Retinal pigment epithelial cell (primary cell): ENCODE measurements around the gene XG.
"Not testable (repeated sequence)": the region's sequence is repeated elsewhere in the genome, so short reads cannot be mapped to it uniquely, and the experiment has no call there.

Experiments used
- DNase-seq: peaks from one replicate; pipeline ENCODE4 v3.0.0-alpha.2; 2010; ENCODE audit warnings: low read depth
- H3K4me3 ChIP-seq: 2 replicates; pipeline ENCODE4 v1.5.1; 2011; ENCODE audit warnings: mild to moderate bottlenecking, low read length, control low read depth, moderate library complexity
- CTCF ChIP-seq: conservative IDR thresholded peaks from 2 replicates; pipeline ENCODE4 v1.5.1; 2011; ENCODE audit warnings: low read depth, low read length, control low read depth, inconsistent platforms

XG gene

GRCh38 chrX:2774057-2774456 is 22.2 kb downstream of the XG start:
- no peak for TF ChIP-seq CTCF
- H3K4me3 ChIP-seq, result no peak overlapping the region
- DNase-seq, result no peak

GRCh38 chrX:2774776-2775175 is 22.9 kb downstream of the XG start:
- no peak for DNase-seq
- TF ChIP-seq CTCF, result no peak

GRCh38 chrX:2780472-2781225 is 28.8 kb downstream of the XG start:
- DNase-seq, H3K4me3 ChIP-seq: not testable (repeated sequence)

More at GRCh38 chrX:2774776-2775175, 22.9 kb downstream of the XG start:
- H3K4me3 ChIP-seq, result no peak overlapping the region

- no peak for TF ChIP-seq CTCF
- no peak for DNase-seq
- no peak overlapping the region for H3K4me3 ChIP-seq
Observed at GRCh38 chrX:2781226-2781571, 29.4 kb downstream of the XG start.

GRCh38 chrX:2781698-2782097 is 29.9 kb downstream of the XG start:
- DNase-seq, result no peak
- TF ChIP-seq CTCF, result no peak

GRCh38 chrX:2782171-2782570 is 30.3 kb downstream of the XG start:
- H3K4me3 ChIP-seq, result no peak overlapping the region
- TF ChIP-seq CTCF, result no peak
- DNase-seq, result no peak

More at GRCh38 chrX:2781698-2782097, 29.9 kb downstream of the XG start:
- H3K4me3 ChIP-seq, result no peak overlapping the region

GRCh38 chrX:2782778-2783177 is 30.9 kb downstream of the XG start:
- H3K4me3 ChIP-seq, result no peak overlapping the region
- no peak for DNase-seq
- TF ChIP-seq CTCF, result no peak

- DNase-seq, result no peak
- TF ChIP-seq CTCF, result no peak
- no peak overlapping the region for H3K4me3 ChIP-seq
Observed at GRCh38 chrX:2784026-2784425, 32.2 kb downstream of the XG start.
